ENCODE results near the gene MYO16.
A peak's percentile ranks its signal among the peaks of the same experiment; 100 is the strongest.

MYO16 gene

GRCh38 chr13:108947551-108948030 lies 318.2 kb downstream of the MYO16 start:
- peak; percentile 56 for DNase-seq

GRCh38 chr13:108948251-108948671 lies 318.9 kb downstream of the MYO16 start:
- no peak for DNase-seq

- no peak for DNase-seq
These were observed 321.1 kb downstream of the MYO16 start for GRCh38 chr13:108950333-108951010.

GRCh38 chr13:108955741-108956140 lies 326.3 kb downstream of the MYO16 start:
- DNase-seq: no peak

GRCh38 chr13:108957369-108958012 lies 328.1 kb downstream of the MYO16 start:
- DNase-seq: peak; percentile 93

GRCh38 chr13:108958013-108958376 lies 328.6 kb downstream of the MYO16 start:
- no peak for DNase-seq

GRCh38 chr13:108959234-108959633 lies 329.8 kb downstream of the MYO16 start:
- no peak for DNase-seq

- no peak for DNase-seq
These were observed 330.6 kb downstream of the MYO16 start for GRCh38 chr13:108960006-108960405.

- DNase-seq: peak; percentile 78
These were observed 332.2 kb downstream of the MYO16 start for GRCh38 chr13:108961542-108962125.

- DNase-seq: no peak
These were observed 333.2 kb downstream of the MYO16 start for GRCh38 chr13:108962654-108963053.

GRCh38 chr13:108963276-108963810 lies 333.9 kb downstream of the MYO16 start:
- no peak for DNase-seq

- DNase-seq: peak; percentile 71
These were observed 334.6 kb downstream of the MYO16 start for GRCh38 chr13:108963846-108964600.

GRCh38 chr13:108964606-108965005 lies 335.2 kb downstream of the MYO16 start:
- DNase-seq: no peak

GRCh38 chr13:108967371-108967770 lies 338.0 kb downstream of the MYO16 start:
- DNase-seq: no peak

- DNase-seq: no peak
These were observed 339.2 kb downstream of the MYO16 start for GRCh38 chr13:108968566-108968965.

- DNase-seq: no peak
These were observed 345.3 kb downstream of the MYO16 start for GRCh38 chr13:108974686-108975085.

- DNase-seq: no peak
These were observed 350.8 kb downstream of the MYO16 start for GRCh38 chr13:108980237-108980636.

GRCh38 chr13:108981407-108981806 lies 352.0 kb downstream of the MYO16 start:
- no peak for DNase-seq

GRCh38 chr13:108983273-108983672 lies 353.9 kb downstream of the MYO16 start:
- DNase-seq: no peak

GRCh38 chr13:108984251-108984920 lies 355.0 kb downstream of the MYO16 start:
- no peak for DNase-seq

GRCh38 chr13:108985166-108985565 lies 355.8 kb downstream of the MYO16 start:
- no peak for DNase-seq

- DNase-seq: peak; percentile 22
These were observed 358.1 kb downstream of the MYO16 start for GRCh38 chr13:108987517-108987916.

- DNase-seq: no peak
These were observed 358.5 kb downstream of the MYO16 start for GRCh38 chr13:108987944-108988343.
